GM20431 (cell line): ENCODE data around the gene S100B.
"Not testable (repeated sequence)": the region's sequence is repeated elsewhere in the genome, so short reads cannot be mapped to it uniquely, and the experiment has no call there.

Experiments
- in situ Hi-C: fragments of 300-500 bp; cut with MseI, MboI; formaldehyde crosslinking; loops from one replicate; pipeline ENCODE4 v1.15.0; 2020; ENCODE audit warnings: low sequenced_read_pairs; ENCODE audit not compliant: unreplicated experiment

S100B gene

GRCh38 chr21:46630915-46631314 is 26.0 kb upstream of the S100B start:
- in situ Hi-C loops: not testable (repeated sequence)

GRCh38 chr21:46628868-46629267 is 24.0 kb upstream of the S100B start:
- in situ Hi-C loops: no loop called here

GRCh38 chr21:46627726-46628125 is 22.8 kb upstream of the S100B start:
- in situ Hi-C loops: no loop called here

- in situ Hi-C loops: no loop called here
Observed at GRCh38 chr21:46626975-46627501, 22.2 kb upstream of the S100B start.

GRCh38 chr21:46626536-46626935 is 21.7 kb upstream of the S100B start:
- in situ Hi-C loops: no loop called here

GRCh38 chr21:46625759-46626158 is 20.9 kb upstream of the S100B start:
- in situ Hi-C loops: no loop called here

GRCh38 chr21:46624050-46624449 is 19.2 kb upstream of the S100B start:
- in situ Hi-C loops: no loop called here

- in situ Hi-C loops: no loop called here
Observed at GRCh38 chr21:46622226-46622625, 17.3 kb upstream of the S100B start.

- in situ Hi-C loops: no loop called here
Observed at GRCh38 chr21:46621457-46622182, 16.7 kb upstream of the S100B start.

GRCh38 chr21:46620846-46621245 is 16.0 kb upstream of the S100B start:
- in situ Hi-C loops: no loop called here

GRCh38 chr21:46619846-46620245 is 15.0 kb upstream of the S100B start:
- in situ Hi-C loops: no loop called here

- in situ Hi-C loops: no loop called here
Observed at GRCh38 chr21:46618738-46619379, 14.0 kb upstream of the S100B start.

GRCh38 chr21:46617267-46618051 is 12.6 kb upstream of the S100B start:
- in situ Hi-C loops: no loop called here

GRCh38 chr21:46616656-46617055 is 11.8 kb upstream of the S100B start:
- in situ Hi-C loops: no loop called here

- in situ Hi-C loops: no loop called here
Observed at GRCh38 chr21:46616050-46616449, 11.2 kb upstream of the S100B start.

GRCh38 chr21:46613391-46613790 is 8.5 kb upstream of the S100B start:
- in situ Hi-C loops: no loop called here

GRCh38 chr21:46610018-46610701 is 5.3 kb upstream of the S100B start:
- in situ Hi-C loops: no loop called here

- in situ Hi-C loops: no loop called here
Observed at GRCh38 chr21:46608672-46609111, 3.8 kb upstream of the S100B start.

GRCh38 chr21:46607636-46608035 is 2.8 kb upstream of the S100B start:
- in situ Hi-C loops: no loop called here

- in situ Hi-C loops: no loop called here
Observed at GRCh38 chr21:46606427-46606813, 1.5 kb upstream of the S100B start.
